NB4 (cell line): ENCODE measurements around the gene METRN.

Source experiments
- CTCF ChIP-seq: IDR thresholded peaks from one replicate; pipeline ENCODE4 v1.5.1; 2012; ENCODE audit warnings: low read depth, low read length
- MAX ChIP-seq: IDR thresholded peaks from 2 replicates; pipeline ENCODE4 v1.6.1; 2011; ENCODE audit warnings: low read depth, low read length
- MYC ChIP-seq: IDR thresholded peaks from 2 replicates; pipeline ENCODE4 v1.6.1; 2011; ENCODE audit warnings: low read depth, low read length
- POLR2A ChIP-seq: IDR thresholded peaks from 2 replicates; pipeline ENCODE4 v1.6.1; 2011; ENCODE audit warnings: mild to moderate bottlenecking; ENCODE audit not compliant: insufficient read length; ENCODE audit errors: extremely low read depth

- no peak for TF ChIP-seq CTCF
- no peak for TF ChIP-seq POLR2A
- TF ChIP-seq MAX, result no peak
- TF ChIP-seq MYC, result no peak
Observed at GRCh38 chr16:667113-667779, 47.7 kb upstream of the METRN start.
